Measurements from ENCODE around the gene CLEC5A.

Gene CLEC5A

GRCh38 chr7:141877365-141877764 is 69.4 kb downstream of the CLEC5A start:
- in situ Hi-C loops (cut with HindIII; ENCODE audit: low pct_unique_long_range_greater_than_20kb, low sequenced_read_pairs), result no loop called here
- DNase-seq (ENCODE audit: low read depth in 1 of 2, low spot score in 1 of 2), result no peak
- no peak for TF ChIP-seq JUND (IDR thresholded peaks at IDR 0.05; ENCODE audit: low read depth)
